A673 (cell line): ENCODE results near the gene S100A4. TPM values are rescaled to one million over a fixed set of nuclear protein-coding genes. Genes with fewer than 3 reads are reported as not detected.

Experiments
- BruUV-seq: library from RNA; stranded (reverse); fragments of 400-500 nt; replicated peaks from 2 replicates; lab custom pipeline; 2021; lab: Mats Ljungman, UMichigan
- CTCF ChIA-PET: fragments of 300-600 bp; sonication (Branson Sonifier 250); formaldehyde crosslinking; loops from one replicate; lab custom pipeline; 2022; ENCODE audit warnings: antibody characterized with exemption; lab: Charles Lee
- POLR2A ChIA-PET: fragments of 300-600 bp; sonication (Branson Sonifier 250); formaldehyde crosslinking; loops from one replicate; lab custom pipeline; 2022; ENCODE audit warnings: antibody characterized with exemption; ENCODE audit not compliant: low non-redundant PET; lab: Charles Lee
- DNase-seq: peaks from one replicate; pipeline ENCODE4 v3.0.0-alpha.2; 2015; ENCODE audit warnings: low spot score
- H3K27ac ChIP-seq: fragments of 200-600 bp; sonication (generic); 2 replicates; pipeline ENCODE4 v1.5.1; 2016; ENCODE audit warnings: mixed run types, low read depth, mild to moderate bottlenecking, mixed read lengths, antibody characterized with exemption, low read length; ENCODE audit not compliant: poor library complexity, severe bottlenecking
- H3K27me3 ChIP-seq: fragments of 200-600 bp; sonication (generic); replicated peaks from 2 replicates; pipeline ENCODE4 v1.6.1; 2017; ENCODE audit warnings: mixed run types, low read depth, mild to moderate bottlenecking, mixed read lengths, antibody characterized with exemption, low read length; ENCODE audit not compliant: insufficient read depth, poor library complexity
- H3K36me3 ChIP-seq: fragments of 200-600 bp; sonication (generic); 2 replicates; pipeline ENCODE4 v1.6.1; 2016; ENCODE audit warnings: mixed run types, mild to moderate bottlenecking, mixed read lengths, antibody characterized with exemption, low read length; ENCODE audit not compliant: insufficient read depth, poor library complexity, severe bottlenecking
- H3K4me1 ChIP-seq: fragments of 200-600 bp; sonication (generic); 2 replicates; pipeline ENCODE4 v1.6.1; 2017; ENCODE audit warnings: mixed run types, mild to moderate bottlenecking, mixed read lengths, antibody characterized with exemption, low read length; ENCODE audit not compliant: insufficient read depth, poor library complexity, severe bottlenecking
- H3K4me3 ChIP-seq: fragments of 200-600 bp; sonication (generic); 2 replicates; pipeline ENCODE4 v1.5.1; 2016; ENCODE audit warnings: low read depth, mixed run types, mild to moderate bottlenecking, mixed read lengths, low read length; ENCODE audit not compliant: poor library complexity, severe bottlenecking
- H3K9me3 ChIP-seq: fragments of 200-600 bp; sonication (generic); 2 replicates; pipeline ENCODE4 v1.6.1; 2016; ENCODE audit warnings: mixed run types, low read depth, mild to moderate bottlenecking, mixed read lengths, antibody characterized with exemption, low read length; ENCODE audit not compliant: poor library complexity, severe bottlenecking
- EZH2 ChIP-seq: fragments of 200-600 bp; sonication (generic); IDR thresholded peaks from 2 replicates; pipeline ENCODE4 v1.6.1; 2017; ENCODE audit warnings: borderline replicate concordance, low read depth, mild to moderate bottlenecking, mixed read lengths, antibody characterized with exemption, low read length; ENCODE audit not compliant: poor library complexity, severe bottlenecking
- intact Hi-C: fragments of 100-400 bp; cut with micrococcal nuclease; formaldehyde crosslinking; loops from one replicate; pipeline ENCODE4 v1.10.0; 2022; ENCODE audit not compliant: unreplicated experiment
- total RNA-seq: library from RNA; stranded (reverse); gene quantifications from 2 replicates; pipeline ENCODE4 v1.2.3, GENCODE V29; 2021
- TF ChIP-seq, protein P1 (sequence below): fragments of 300-800, 200-600 bp; sonication (generic); conservative IDR thresholded peaks from 2 replicates; pipeline ENCODE4 v1.5.1; 2017; ENCODE audit warnings: low read depth, mild to moderate bottlenecking, antibody characterized with exemption, low read length, moderate library complexity, mixed read lengths

S100A4 gene
- total RNA-seq, 1 experiment from 2014 or later: 20.0 TPM

DNA sequence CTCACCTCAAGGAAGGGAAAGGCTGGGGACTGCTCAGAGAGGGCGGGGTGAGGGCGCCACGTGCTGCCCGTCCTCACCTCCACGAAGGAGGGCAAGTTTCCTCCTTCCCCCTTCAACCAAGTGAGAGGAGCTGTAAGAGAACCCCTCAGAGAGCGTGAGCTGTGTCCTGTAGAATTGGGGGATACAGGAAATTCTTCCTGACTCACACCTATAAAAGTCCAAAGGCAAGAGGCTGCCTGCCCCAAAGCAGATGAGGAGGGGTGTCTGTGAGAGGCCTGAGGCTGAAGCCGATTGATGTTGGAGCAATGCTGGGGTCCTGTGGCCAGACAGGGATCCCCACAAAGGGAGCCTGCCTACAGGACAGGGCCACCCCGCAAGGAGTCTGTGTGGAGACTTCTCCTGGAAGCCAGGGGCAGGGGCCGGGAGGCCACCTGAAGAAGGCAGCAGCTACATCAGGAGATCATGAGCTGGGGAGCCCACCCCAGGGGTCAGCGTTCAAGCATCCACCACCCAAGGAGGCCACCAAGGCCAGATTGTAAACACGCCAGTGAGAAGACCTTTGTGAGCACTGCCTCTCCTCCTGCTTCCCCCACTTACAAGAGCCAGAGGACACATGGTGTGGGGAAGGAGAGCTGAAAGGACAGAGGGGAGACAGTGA lies 37.6 kb downstream of the S100A4 start:
- H3K9me3 ChIP-seq: no peaks in the 10 kb centered on the region
- no peak overlapping the region for H3K27ac ChIP-seq
- H3K27me3 ChIP-seq: no peaks in the 10 kb centered on the region
- CTCF ChIA-PET: no interaction called here
- POLR2A ChIA-PET: no interaction called here
- no TSS peak for BruUV-seq
- TF ChIP-seq, protein P1, sequence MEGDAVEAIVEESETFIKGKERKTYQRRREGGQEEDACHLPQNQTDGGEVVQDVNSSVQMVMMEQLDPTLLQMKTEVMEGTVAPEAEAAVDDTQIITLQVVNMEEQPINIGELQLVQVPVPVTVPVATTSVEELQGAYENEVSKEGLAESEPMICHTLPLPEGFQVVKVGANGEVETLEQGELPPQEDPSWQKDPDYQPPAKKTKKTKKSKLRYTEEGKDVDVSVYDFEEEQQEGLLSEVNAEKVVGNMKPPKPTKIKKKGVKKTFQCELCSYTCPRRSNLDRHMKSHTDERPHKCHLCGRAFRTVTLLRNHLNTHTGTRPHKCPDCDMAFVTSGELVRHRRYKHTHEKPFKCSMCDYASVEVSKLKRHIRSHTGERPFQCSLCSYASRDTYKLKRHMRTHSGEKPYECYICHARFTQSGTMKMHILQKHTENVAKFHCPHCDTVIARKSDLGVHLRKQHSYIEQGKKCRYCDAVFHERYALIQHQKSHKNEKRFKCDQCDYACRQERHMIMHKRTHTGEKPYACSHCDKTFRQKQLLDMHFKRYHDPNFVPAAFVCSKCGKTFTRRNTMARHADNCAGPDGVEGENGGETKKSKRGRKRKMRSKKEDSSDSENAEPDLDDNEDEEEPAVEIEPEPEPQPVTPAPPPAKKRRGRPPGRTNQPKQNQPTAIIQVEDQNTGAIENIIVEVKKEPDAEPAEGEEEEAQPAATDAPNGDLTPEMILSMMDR: no peak
- TF ChIP-seq EZH2: no peak
- no peak for DNase-seq
- no peak overlapping the region for H3K4me3 ChIP-seq
- H3K4me1 ChIP-seq: no peaks in the 10 kb centered on the region
- H3K36me3 ChIP-seq: no peaks in the 10 kb centered on the region
- intact Hi-C loops: no loop called here

DNA sequence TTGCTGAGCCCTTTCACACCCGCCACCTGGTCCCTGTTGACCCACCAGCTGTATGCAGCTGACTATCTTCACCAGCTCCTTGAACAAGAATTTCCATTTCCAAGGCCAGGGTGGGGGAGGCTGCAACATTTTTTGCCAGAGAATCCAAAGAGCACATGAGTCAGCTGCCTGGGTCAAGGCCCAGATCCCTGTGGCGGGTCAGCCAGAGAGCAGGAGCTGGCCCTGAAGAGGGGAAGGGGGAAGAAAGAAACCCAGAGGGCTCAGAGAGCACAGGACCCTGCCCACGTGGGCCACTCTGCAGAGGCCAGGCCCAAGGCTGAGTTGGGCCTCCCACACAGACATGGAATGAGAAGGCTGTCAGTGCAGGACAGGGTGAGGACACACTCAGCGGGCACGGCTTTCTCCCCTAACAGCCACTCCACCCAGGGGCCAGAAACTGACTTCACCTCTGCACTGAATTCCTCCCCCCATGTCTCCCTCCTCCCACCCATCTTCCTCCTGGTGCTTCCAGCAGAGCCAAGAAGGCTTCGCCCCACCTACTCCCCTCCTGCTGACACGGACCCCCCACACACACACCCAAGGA lies 38.7 kb downstream of the S100A4 start:
- no peaks in the 10 kb centered on the region for H3K4me1 ChIP-seq
- H3K27me3 ChIP-seq: no peaks in the 10 kb centered on the region
- H3K36me3 ChIP-seq: no peaks in the 10 kb centered on the region
- H3K27ac ChIP-seq: no peak overlapping the region
- no peak for TF ChIP-seq EZH2
- TF ChIP-seq, protein P1: no peak
- ChIA-PET CTCF (no interaction called here), POLR2A (no interaction called here)
- no peaks in the 10 kb centered on the region for H3K9me3 ChIP-seq
- DNase-seq: no peak
- no peak overlapping the region for H3K4me3 ChIP-seq
- intact Hi-C loops: no loop called here
- no TSS peak for BruUV-seq

DNA sequence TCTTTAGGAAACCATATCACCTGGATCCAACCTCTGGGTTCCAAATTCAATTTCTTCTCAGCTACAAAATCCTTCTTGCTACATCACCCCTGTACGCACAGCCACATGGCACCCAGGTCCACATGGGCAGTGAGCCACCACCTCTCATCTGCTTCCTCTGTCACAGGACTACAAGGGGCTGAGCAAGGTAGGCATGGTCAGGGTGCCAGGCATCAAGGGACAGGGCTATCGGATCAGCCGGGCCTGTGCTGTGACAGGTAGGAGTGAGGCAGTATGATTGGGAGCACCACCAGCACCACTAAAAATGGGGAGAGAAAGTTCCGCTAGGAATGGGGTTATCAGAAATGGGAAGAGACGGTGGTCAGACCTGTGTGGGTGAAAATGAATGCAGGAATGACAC lies 39.2 kb downstream of the S100A4 start:
- Histone ChIP-seq H3K27ac (no peak overlapping the region), H3K36me3 (no peaks in the 10 kb centered on the region), H3K27me3 (no peaks in the 10 kb centered on the region), H3K4me1 (no peaks in the 10 kb centered on the region), H3K9me3 (no peaks in the 10 kb centered on the region), H3K4me3 (no peak overlapping the region)
- no peak for DNase-seq
- no TSS peak for BruUV-seq
- intact Hi-C loops: no loop called here
- ChIA-PET POLR2A (no interaction called here), CTCF (no interaction called here)
- TF ChIP-seq, protein P1: no peak
- no peak for TF ChIP-seq EZH2
